Erythroblast (primary cell): Measurements from ENCODE around the gene ZNF197.

Experiments used
- GATA1 ChIP-seq: IDR thresholded peaks from 2 replicates; pipeline ENCODE4 v1.6.1; 2011; ENCODE audit warnings: low read depth, mild to moderate bottlenecking, control low read depth, low read length, moderate library complexity
- POLR2A ChIP-seq: IDR thresholded peaks from 2 replicates; pipeline ENCODE4 v1.6.1; 2011; ENCODE audit warnings: mild to moderate bottlenecking, low read length

DNA sequence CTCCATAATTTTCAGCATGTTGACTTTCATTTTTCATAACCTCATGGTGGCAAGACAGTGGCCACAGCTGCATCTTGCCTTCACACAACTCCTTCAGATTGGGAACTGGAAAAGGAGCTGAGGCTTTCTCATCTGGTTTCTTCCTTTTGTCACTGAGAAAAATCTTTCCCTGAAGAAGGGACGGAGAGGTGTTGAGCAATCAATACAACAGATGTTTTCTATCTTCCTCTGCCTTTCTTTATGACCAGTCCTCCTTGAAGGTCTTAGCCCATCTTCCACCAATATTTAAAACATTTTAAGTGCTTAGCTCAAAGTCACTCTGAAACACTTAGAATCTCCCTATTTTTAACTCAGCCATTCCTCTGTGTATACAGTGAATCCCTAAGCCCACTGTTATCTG, 28.2 kb upstream of the ZNF197 start:
- TF ChIP-seq POLR2A, result no peak
- TF ChIP-seq GATA1, result no peak
